HG03571 (cell line): ENCODE data around the gene SLC25A19.

Source experiments
- ATAC-seq: cut with Tn5 transposase; IDR thresholded peaks from one replicate; pipeline ENCODE4 v1.9.1; 2021; ENCODE audit not compliant: unreplicated experiment

The SLC25A19 gene

DNA sequence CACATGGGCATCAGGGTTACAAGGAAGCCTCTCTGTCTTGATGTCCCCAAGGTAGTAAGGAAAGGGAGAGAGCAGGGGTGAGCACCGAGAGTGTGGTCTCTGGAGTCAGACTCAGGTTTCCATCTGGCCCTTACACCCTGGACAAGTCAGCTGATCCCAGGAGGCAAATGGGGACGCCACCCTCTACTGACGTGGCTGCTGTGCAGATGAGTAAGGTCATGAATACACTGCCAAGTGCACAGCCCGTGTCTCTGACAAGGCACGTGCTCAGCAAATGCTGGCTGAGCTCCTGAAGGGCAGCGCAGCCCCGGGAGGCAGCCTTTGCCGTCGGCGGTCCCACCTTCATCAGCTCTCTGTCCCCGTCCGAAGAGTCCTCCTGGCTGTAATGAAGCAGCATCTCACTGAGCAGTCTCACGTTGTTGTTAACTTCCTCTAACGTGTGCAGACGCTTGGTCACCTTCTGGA, 47.2 kb downstream of the SLC25A19 start:
- ATAC-seq: no peak

DNA sequence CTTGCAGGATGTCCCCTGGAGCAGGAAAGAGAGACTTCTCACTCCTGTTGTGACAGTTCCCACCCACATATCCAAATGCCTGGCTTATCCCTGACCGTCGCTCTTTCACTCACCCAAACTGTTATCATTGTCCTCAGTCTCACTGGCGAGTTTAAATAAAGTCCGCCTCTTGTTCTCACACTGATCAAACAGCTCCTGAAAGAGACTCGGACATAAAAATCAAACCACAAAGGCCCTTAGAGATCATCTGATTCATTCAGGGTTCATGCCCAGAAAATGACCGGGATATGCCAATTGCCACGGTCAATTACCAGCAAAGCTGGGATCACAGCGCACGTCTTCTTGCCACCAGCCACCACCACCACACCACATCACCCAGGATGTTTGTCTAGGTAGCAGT, 47.7 kb downstream of the SLC25A19 start:
- no peak for ATAC-seq

DNA sequence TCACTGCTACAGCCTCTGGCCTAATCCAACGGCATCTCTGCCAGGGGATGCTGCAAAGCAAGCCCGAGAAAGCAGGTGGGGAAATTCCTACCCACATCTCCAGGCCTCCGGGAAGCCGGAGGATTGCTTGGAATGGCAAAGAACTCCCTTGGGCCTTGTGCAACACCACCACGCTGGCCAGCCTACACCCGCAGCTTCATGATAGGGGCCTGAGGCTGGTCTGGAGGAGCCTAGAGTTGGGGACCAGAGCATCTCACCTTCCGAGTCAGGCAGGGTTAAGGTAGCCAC, 48.1 kb downstream of the SLC25A19 start:
- no peak for ATAC-seq

DNA sequence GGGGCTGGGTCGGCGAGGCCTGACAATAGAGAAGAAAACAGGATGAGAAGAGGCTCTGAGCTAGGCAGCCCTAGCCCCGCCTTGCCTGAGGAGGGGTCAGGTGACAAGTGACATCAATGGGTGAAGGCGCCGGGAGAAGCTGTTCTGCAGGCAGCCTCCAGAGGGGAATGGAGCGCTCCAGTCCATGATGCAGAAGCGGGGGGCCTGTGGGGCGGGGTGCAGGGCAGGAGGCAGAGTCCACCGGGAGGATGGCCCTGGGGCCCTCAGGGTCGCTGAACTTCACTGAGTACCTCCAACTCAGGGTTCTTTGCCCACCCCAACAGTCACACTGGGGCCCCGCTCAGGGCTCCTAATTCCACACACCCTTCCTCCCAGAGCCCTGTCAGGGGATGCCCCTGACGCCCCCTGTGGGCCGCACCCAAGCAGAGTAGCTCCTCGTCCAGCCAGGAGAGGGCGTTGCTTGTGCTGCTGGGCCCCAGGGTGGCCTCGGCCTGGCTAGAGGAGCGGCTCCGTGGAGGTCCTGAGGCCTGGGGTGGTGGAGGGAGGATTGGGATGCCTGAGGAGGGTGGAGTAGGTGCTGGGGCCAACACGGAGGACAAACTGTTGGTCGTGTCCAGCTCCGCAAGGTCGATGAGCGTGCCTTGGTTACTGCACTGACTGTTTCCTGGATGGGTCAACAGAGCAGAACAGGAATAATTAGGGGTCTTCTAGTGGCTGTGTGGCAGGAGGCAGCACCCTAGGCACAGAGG, 48.7 kb downstream of the SLC25A19 start:
- ATAC-seq: no peak

DNA sequence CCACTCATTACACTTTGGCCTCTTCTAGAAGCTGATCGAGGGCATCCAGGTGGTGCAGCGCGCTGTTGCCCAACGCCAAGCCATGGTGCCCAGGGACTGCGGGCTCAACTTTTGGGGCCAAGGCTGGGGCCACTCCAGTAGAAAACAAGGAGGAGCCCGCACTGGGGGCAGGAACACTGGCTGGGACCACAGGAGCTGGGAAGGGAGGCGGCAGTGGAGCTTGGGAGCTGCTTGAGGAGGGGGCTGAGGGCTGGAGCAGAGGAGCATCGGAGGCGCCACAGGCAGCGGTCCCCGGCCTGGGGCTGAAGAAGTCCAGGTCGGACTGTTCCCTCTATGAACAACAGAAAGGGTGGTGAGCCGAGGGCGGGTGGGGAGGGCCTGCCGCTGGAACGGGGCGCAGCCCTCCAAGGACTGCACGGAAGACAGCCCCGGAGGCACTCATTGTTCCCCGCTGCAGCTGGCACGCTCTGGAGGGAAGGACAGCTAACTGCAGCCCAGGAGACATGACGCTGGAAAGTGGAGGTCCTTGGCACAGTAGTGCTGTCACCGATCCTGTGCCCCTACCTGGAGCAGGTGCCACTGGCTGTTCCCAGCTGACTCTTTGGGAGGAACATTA, 49.3 kb downstream of the SLC25A19 start:
- no peak for ATAC-seq

DNA sequence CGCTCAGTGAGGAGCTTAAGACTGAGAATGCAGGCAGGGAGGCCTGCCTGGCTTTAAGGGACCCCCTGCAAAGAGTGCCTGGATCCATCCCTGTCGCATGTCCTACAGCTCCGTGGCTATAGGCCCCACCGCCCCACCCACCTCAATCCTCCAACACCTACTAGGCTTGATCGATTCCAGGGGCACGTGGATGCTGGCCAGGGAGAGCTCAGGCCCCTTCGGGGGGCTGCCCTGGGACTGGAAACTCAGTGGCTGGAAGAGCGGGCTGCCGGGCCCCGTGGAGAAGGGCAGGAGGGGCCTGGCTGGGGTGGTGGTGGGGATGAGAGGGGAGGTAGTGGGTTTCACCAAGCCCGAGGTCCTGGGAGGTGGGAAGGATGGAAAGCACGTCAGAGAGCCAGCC, 50.0 kb downstream of the SLC25A19 start:
- ATAC-seq: no peak

DNA sequence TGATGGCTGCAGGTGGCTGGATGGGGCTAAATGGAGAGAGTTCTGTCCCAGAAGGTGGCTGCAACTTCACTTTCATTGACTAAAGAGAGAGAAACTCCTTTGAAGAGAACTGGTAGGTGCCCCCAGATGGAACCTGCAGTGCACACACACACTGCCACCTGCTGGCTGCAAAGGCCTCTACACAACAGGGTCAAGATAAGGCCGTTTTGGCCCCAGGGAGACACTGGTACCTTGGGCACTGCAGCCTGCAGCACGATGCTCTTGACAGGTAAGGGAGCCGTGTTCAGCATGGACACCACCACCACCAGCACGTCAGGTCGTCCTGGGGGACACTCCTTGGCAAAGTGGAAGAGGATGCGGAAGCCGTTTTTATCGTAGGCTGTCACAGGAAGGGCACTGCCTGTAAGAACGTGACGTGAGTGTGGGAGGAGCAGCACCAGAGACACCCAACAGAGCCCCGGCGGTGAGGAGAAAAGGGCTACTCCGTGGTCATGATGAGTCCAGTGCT, 50.5 kb downstream of the SLC25A19 start:
- no peak for ATAC-seq

DNA sequence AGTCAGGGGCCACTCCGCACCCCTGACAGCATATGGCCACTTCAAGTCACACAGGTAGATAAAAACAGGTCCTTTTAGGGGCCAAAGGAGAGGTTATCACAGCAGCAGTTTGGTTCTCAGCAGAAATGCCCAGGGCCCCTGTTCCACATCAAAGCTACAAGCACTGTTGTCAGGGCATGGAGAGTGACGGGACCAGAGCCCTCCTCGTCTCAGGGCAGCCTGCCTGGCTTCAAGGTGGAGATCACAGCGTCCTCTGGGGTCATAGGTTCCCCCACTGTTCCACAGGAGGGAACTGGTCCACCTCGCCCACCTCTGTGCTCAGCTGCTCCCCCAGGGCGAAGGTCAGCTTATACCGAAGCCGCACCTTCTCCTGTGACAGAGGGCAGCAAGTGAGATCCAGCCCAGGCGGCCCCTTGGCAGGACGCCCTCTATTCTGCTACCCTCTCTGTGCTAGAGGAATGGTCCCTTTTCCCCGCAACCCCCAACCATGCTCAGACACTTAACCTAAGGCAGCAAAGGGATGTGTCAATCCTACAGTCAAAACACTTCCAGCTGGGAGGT, 51.1 kb downstream of the SLC25A19 start:
- no peak for ATAC-seq

DNA sequence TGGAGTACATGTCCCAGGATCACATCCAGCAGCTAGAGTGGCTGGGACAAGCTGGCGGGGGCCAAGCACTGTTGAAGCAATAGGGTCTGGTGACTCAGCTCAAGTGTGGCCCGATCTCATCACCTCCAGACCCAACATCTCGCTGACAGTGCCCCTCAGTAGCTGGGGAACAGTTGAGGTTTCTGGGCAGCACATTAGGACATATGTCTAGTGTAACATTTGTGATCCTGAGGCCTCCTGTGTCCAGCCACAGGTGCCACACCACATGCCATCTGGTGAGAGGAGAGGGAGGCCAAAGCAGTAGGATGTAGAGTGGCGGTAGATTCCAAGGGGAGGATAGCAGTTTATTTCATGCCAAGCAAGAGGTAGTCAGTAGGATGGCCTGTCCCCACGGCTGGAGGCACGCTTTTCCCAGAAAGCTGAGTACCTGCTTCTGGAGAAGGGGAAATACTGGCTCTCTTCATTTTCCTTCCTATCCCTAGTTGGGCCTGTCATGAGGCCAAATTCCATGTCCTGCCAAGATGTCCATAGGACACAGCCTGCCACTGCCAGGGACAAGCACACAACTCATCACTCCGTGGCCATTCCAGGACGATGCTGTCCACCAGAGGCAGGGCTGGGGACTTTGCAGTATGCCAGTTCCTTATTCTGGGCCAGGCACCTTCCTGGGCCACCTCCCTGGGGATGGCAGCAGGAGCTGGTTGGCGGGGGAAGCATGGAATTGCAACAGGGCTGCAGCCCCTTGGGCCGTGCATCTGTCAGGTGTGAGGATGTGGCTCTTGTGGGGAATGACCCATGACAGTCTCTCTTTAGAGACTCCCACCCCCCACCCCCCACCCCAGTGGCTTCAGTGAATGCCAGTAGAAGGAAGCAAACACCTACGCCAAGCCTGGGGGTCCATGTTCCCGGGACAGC, 51.9 kb downstream of the SLC25A19 start:
- ATAC-seq: no peak

DNA sequence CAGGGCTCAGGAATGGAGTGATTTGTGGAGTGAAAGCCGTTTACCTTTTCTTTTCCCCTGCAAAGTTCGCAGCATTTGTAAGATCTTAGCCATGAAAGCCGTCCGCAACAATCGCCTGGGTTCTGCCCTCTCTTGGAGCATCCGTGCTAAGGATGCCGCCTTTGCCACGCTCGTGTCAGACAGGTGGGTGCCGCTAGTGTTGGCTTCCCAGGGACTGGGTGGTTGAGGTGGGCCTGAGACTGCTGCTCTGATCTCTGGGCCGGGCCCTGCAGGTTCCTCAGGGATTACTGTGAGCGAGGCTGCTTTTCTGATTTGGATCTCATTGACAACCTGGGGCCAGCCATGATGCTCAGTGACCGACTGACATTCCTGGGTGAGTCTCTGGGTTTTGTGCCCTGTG, 56.4 kb downstream of the SLC25A19 start:
- no peak for ATAC-seq

DNA sequence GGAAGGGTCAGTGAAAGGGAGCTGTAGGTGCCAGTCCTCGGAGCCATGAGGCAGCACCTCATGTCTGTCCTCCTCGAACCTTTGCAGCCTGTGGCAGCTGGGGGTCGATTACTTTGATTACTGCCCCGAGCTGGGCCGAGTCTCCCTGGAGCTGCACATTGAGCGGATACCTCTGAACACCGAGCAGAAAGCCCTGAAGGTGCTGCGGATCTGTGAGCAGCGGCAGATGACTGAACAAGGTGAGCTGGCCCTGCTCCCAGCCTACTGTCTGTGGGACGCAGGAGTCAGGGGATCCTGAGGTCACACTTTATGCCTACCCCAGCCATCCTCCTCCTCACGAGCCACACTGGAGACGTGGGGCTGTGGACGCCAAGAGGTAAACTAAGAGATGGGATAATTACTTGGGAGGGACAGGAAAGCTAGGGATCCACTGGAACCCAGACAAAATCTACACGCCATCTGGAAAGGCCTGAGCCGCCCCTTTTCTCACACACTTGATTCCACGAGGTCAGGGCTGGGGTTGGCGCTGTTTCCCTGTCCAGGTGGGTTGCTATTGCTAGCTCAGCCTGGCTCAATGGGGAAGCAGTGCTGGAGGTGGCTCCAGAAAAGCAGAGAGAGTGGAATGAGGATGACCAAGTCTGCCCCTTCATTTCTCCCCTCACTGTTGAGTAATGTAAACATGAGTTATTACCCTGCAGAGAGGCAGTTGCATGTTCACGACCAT, 57.3 kb downstream of the SLC25A19 start:
- ATAC-seq: no peak

DNA sequence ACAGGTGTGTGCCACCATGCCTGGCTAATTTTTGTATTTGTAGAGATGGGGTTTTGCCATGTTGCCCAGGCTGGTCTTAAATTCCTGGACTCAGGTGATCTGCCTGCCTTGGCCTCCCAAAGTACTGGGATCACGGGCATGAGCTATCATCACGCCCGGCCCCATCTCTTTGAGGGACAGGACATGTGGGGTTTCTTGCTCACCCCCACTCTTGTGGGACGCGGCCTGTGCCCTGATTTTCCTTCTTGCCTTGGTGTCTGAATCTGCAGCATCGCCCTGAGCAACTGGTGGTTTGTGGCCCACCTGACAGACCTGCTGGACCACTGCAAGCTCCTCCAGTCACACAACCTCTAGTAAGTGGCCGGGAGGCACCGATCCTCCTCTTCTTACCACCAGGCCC, 58.2 kb downstream of the SLC25A19 start:
- ATAC-seq: no peak

DNA sequence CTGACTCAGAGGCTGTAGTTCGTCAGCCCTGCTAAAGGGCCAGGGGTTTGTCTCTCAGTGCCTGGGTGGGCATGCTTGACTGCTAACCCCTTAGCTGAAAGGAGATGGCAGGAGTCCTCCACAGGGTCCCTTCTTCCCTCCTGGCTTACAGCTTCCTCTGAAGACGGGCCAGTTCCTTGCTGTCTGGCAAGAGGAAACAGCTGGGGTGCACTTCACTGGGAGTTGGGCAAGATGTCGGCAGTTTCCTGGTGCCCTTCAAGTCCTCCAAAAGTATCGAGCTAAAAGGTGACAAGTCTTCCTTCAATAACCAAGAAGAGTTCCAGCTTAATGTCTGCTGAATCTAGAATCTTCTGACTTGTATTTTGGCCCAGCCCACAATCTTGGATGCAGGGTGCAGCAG, 60.4 kb downstream of the SLC25A19 start:
- no peak for ATAC-seq

DNA sequence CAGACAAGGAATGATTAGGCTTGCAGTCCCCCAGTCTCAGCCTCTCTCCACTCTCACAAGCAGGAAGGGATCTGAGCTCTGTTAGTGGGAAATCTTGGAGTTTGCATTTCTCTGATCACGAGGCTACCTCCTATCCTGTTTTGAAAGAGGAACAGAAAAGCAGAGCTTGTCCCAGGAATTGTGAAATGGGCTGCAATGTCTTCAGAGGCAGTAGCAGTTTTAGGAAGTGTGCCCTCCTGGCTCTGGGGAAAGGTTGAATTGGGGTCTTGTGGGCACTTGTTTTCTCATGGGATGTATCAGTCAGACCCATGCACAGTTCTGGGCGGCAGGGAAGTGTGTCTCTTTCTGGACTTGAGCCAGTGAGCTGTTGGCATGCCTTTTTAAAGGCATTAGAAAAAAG, 60.9 kb downstream of the SLC25A19 start:
- no peak for ATAC-seq

DNA sequence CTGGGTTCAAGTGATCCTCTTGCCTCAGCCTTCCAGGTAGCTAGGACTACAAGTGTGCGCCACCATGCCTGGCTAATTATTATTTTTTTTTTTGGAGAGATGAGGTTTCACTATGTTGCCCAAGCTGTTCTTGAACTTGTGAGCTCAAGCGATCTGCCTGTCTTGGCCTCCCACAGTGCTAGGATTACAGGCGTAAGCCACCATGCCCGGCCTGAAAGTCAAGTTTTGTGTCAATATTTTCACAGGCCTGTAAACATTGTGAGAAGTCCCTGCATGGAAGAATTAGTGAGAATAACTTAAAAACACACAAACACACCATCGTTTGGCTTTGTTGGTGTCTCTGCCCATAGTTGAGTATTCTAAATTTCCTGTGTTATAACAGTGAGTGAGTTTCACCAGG, 61.5 kb downstream of the SLC25A19 start:
- no peak for ATAC-seq

DNA sequence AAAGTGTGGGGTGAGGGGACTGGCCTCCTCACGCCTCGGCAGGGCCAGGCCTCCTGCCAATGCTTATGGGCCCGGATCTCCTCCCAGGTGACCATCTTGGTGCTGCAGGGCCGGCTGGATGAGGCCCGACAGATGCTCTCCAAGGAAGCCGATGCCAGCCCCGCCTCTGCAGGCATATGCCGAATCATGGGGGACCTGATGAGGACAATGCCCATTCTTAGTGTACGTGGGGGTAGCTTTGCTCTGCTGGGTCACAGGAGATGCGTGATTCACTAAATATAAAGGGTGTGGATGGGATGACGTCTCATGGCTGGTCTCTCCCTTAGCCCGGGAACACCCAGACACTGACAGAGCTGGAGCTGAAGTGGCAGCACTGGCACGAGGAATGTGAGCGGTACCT, 64.2 kb downstream of the SLC25A19 start:
- ATAC-seq: no peak
